RWPE2 (cell line): ENCODE data around the gene TGM1.

Experiments
- ATAC-seq: fragments of 200-7000 bp; cut with Tn5 transposase; 3 replicates; pipeline ENCODE4 v1.9.1; 2021; ENCODE audit warnings: low read depth
- DNase-seq: peaks from one replicate; pipeline ENCODE4 v3.0.0-alpha.2; 2020; ENCODE audit warnings: low spot score
- H3K27ac ChIP-seq: fragments of 450-650 bp; 2 replicates; pipeline ENCODE4 v1.5.1; 2017; ENCODE audit warnings: mild to moderate bottlenecking; ENCODE audit not compliant: poor library complexity, severe bottlenecking
- H3K27me3 ChIP-seq: fragments of 250-450 bp; sonication (Bioruptor Pico); 2 replicates; pipeline ENCODE4 v1.5.1; 2021; ENCODE audit warnings: mild to moderate bottlenecking, moderate library complexity; ENCODE audit not compliant: insufficient read depth, poor library complexity, severe bottlenecking
- H3K36me3 ChIP-seq: fragments of 250-450 bp; sonication (Bioruptor Pico); 2 replicates; pipeline ENCODE4 v1.5.1; 2020; ENCODE audit warnings: low read depth, mild to moderate bottlenecking, moderate library complexity
- H3K4me1 ChIP-seq: fragments of 250-450 bp; sonication (Bioruptor Pico); 2 replicates; pipeline ENCODE4 v1.5.1; 2021; ENCODE audit warnings: mild to moderate bottlenecking, moderate library complexity; ENCODE audit not compliant: insufficient read depth, poor library complexity, severe bottlenecking
- H3K4me3 ChIP-seq: fragments of 250-450 bp; sonication (Bioruptor Pico); 2 replicates; pipeline ENCODE4 v1.5.1; 2021; ENCODE audit warnings: mild to moderate bottlenecking, moderate library complexity; ENCODE audit not compliant: severe bottlenecking
- H3K9me3 ChIP-seq: fragments of 250-450 bp; sonication (Bioruptor Pico); 2 replicates; pipeline ENCODE4 v1.5.1; 2021; ENCODE audit warnings: mild to moderate bottlenecking, moderate library complexity; ENCODE audit not compliant: severe bottlenecking
- TF ChIP-seq, protein P1 (sequence below): fragments of 450-650 bp; IDR thresholded peaks from one replicate; pipeline ENCODE4 v1.5.1; 2017; ENCODE audit warnings: mild to moderate bottlenecking, moderate library complexity; ENCODE audit not compliant: poor library complexity, severe bottlenecking

Gene TGM1

DNA sequence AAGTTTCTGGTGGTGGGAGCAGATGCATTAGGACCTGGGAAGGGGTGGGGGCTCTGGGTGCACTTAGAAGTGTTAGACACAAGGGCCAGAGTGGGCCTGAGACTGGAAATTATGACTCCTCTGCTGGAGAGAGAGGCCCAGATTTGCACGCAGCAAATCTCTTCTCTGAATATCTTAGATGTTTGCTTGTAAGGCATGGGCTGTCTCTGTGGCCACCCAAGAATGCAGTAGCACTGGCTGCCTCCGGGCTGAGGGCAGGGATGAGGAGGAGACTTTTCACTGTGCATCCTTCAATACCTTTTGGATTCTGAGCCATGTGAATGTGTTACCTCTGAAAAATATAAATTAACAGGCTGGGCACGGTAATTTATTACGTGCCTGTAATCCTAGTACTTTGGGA is 22.4 kb upstream of the TGM1 start:
- TF ChIP-seq, protein P1, sequence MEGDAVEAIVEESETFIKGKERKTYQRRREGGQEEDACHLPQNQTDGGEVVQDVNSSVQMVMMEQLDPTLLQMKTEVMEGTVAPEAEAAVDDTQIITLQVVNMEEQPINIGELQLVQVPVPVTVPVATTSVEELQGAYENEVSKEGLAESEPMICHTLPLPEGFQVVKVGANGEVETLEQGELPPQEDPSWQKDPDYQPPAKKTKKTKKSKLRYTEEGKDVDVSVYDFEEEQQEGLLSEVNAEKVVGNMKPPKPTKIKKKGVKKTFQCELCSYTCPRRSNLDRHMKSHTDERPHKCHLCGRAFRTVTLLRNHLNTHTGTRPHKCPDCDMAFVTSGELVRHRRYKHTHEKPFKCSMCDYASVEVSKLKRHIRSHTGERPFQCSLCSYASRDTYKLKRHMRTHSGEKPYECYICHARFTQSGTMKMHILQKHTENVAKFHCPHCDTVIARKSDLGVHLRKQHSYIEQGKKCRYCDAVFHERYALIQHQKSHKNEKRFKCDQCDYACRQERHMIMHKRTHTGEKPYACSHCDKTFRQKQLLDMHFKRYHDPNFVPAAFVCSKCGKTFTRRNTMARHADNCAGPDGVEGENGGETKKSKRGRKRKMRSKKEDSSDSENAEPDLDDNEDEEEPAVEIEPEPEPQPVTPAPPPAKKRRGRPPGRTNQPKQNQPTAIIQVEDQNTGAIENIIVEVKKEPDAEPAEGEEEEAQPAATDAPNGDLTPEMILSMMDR = no peak
- 0 out of 3 replicates have a peak, but pooled peaks have one; percentile 14 for ATAC-seq
- H3K4me1 ChIP-seq = peaks cover 13% of the 10 kb centered on the region
- peak; percentile 34 for DNase-seq
- no peaks in the 10 kb centered on the region for H3K9me3 ChIP-seq
- peaks cover 14% of the 10 kb centered on the region for H3K36me3 ChIP-seq
- no peaks in the 10 kb centered on the region for H3K27me3 ChIP-seq
- H3K4me3 ChIP-seq = no peak overlapping the region
- H3K27ac ChIP-seq = peak overlapping the region; percentile 1

DNA sequence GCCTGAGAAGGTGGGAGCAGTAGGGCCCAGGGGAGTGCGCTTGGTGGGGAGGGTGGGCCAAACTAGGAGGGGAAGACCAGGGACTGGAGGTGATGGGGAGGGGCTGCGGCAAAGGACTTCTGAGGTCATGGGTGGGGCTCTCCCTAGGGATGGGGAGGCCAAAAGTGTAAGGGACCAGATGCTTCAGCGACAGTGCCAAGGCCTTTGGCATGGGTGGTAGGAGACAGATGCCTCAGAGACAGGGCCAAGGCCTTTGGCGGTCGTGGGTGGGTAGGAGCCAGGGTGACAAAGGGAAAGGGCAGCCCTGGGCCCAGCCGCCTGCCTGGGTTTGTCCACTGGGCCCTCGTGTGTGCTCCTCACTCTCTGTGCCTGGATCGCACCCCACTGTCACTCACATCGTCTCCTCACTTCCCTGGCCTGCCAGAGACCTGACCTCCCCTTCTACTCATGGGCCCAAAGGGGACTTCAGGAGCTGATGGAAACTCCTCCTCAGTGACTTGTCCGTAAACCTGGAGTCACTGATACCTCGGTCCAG is 21.6 kb upstream of the TGM1 start:
- DNase-seq (peak; percentile 50), ATAC-seq (no peak; the same call in 2 of the 3 replicates)
- peaks cover 13% of the 10 kb centered on the region for H3K4me1 ChIP-seq
- no peaks in the 10 kb centered on the region for H3K27me3 ChIP-seq
- peak overlapping the region; percentile 1 for H3K27ac ChIP-seq
- TF ChIP-seq, protein P1 = no peak
- H3K4me3 ChIP-seq = no peak overlapping the region
- H3K9me3 ChIP-seq = no peaks in the 10 kb centered on the region
- H3K36me3 ChIP-seq = peaks cover 6% of the 10 kb centered on the region

DNA sequence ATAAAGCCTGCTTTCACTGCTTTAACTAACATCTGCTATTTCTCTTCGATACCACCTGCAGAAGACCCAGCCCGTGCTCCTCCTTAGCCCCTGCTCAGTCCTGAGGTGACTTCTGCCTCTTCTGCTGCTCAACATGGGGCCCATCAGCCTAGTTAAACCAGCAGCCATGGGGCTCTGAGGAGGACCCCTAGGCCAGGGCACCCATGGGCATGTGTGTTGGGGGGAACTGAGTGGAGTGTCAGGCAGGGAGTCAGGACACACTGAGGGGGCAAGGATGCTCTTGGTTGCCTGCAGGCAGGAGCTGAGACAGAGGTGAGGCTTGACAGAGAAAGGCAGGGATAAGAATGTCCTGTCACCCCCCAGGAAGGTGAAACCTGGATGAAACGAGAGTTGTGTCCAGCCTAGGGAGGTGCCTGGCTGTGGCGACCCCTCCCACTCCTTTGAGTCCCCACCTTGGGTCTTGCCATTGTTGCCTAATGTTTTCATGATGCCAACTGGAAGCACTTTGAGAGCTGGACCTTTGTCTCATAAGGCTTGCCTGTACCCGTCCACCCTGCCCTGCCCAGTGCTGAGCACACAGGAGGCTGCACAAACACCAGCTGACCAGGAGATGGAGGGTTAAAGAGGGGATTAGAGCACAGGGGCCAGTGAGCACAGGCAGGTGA is 21.0 kb upstream of the TGM1 start:
- TF ChIP-seq, protein P1 = no peak
- Histone ChIP-seq H3K27ac (peak overlapping the region; percentile 1), H3K4me1 (peaks cover 17% of the 10 kb centered on the region), H3K36me3 (no peaks in the 10 kb centered on the region; the same call in 1 of the 2 replicates), H3K9me3 (no peaks in the 10 kb centered on the region), H3K27me3 (no peaks in the 10 kb centered on the region), H3K4me3 (no peak overlapping the region)
- DNase-seq (peak; percentile 61), ATAC-seq (peak; percentile 23; the same call in 2 of the 3 replicates)

DNA sequence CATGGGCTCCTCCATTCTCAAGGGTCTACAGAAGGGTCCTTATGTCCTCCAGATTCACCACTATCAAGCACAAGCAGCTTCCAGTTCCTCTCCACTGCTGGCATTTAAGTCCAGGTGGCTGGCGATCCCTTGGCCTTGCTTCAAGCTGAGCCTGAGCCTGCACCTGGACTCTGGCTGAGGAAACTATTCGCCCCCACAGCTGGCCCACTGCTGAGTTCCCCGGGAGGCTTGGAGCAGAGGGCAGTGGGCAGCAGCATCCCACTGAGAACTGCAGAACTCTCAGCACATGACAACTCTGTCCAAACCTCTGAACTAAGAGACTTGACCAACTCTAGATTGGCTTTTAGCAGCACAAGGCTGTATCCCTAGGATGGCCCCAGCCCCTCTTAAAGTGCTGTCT is 19.8 kb upstream of the TGM1 start:
- TF ChIP-seq, protein P1 = no peak
- H3K27ac ChIP-seq = no peak overlapping the region
- H3K4me3 ChIP-seq = no peak overlapping the region
- no peaks in the 10 kb centered on the region for H3K27me3 ChIP-seq
- no peaks in the 10 kb centered on the region for H3K36me3 ChIP-seq
- H3K4me1 ChIP-seq = peaks cover 19% of the 10 kb centered on the region
- DNase-seq (peak; percentile 51), ATAC-seq (no peak)
- no peaks in the 10 kb centered on the region for H3K9me3 ChIP-seq

DNA sequence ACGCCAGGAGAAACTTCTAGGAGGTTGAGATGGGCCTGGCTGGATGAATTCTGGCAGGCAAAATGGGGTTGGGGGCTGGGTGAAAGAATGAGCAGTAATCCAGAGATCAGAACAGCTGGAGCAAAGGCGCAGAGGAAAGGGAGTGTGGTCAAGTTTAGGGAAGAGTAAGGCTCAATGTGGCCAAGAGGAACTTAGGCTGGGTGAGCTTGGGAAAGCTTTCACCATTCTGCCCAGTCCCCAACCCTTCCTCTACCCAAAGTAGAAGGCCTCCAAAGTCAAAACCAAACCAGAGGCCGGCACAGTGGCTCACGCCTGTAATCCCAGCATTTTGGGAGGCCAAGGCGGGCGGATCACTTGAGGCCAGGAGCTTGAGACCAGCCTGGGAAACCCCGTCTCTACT is 18.7 kb upstream of the TGM1 start:
- TF ChIP-seq, protein P1 = no peak
- no peak overlapping the region for H3K4me3 ChIP-seq
- no peak overlapping the region for H3K27ac ChIP-seq
- ATAC-seq = no peak
- peaks cover 19% of the 10 kb centered on the region for H3K4me1 ChIP-seq
- no peaks in the 10 kb centered on the region for H3K9me3 ChIP-seq
- no peaks in the 10 kb centered on the region for H3K27me3 ChIP-seq
- no peaks in the 10 kb centered on the region for H3K36me3 ChIP-seq
- no peak for DNase-seq
